NCI-H128 (cell line): ENCODE results near the gene GPR15LG.

Experiments
- DNase-seq: peaks from one replicate; lab custom pipeline; 2025; ENCODE audit not compliant: unreplicated experiment; lab: John Stamatoyannopoulos, UW

The GPR15LG gene

GRCh38 chr10:84193327-84193726 is 19.7 kb downstream of the GPR15LG start:
- no peak for DNase-seq

DNA sequence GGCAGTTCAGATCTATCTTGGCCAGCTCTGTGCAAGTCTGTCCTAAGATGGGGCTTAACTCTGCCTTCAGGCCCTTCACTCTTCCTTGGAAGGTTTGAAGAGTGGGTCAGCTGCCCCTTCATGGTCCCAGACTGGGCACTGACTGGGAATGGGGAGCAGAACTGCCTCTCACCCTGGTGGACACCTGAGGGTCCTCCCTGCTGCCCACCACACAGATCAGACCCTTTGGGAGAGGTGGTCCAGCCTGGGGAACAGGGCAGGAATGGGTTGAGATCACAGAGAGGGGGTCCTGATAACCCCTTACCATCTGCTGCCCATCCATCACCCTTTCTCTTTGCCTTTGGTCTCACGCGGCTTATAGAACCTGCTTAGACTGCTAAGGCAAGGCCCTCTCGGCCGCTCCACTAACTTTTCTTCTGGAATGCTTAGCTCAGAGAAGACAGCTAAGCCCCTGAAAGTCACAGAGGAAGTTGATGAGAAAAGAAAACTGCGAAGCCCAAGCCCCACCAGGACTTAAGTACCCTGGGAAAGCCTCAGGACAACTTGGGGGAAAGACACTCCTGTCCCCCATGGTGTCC is 20.3 kb downstream of the GPR15LG start:
- no peak for DNase-seq

- DNase-seq, result no peak
These were observed 20.9 kb downstream of the GPR15LG start, which contains the start of gene CDHR1 for GRCh38 chr10:84194424-84195043. TSS of gene CDHR1 (plus strand) at chr10:84194537. CDS start at chr10:84194761, 224 bp downstream.

GRCh38 chr10:84195044-84195830 is 21.6 kb downstream of the GPR15LG start:
- DNase-seq, result no peak

GRCh38 chr10:84196083-84196482 is 22.5 kb downstream of the GPR15LG start:
- DNase-seq, result no peak

DNA sequence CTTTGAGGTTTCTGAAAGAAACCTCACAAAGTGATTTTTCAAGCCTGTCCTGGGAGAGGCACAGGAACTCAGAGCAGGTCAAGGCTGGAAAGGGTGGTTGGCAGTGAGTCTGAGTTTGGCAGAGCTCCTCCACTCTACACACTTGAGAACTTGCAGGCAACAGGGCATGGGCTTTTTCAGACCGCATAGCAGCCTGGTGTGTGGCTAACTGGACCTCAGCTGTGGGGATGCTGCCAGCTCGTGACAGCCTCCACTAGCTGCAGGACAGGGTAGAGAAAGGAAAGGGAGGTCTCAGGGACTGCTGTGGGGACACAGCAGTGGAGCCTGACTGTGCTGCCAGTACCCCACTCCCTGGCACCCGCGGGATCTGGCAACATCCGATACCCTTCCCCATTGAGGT is 23.3 kb downstream of the GPR15LG start:
- DNase-seq, result no peak

DNA sequence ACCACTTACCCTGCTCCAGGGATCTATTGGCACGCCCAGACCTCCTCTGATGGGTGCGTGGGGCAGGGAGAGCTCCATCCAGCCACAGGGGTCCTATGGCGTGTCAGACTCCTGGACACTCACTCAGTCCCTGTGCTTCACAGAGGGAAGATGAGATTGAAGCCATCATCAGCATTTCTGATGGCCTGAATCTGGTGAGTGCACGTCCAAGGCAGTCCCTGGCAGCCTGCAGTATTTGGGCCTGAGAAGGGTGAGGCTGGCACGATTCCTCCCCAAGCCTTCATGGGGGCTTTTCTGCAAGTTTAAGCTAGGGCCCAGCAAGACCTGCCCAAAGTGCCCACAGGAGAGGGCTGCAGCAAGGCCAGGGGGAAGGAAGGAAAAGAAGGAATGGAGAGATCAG is 24.0 kb downstream of the GPR15LG start:
- DNase-seq, result no peak

DNA sequence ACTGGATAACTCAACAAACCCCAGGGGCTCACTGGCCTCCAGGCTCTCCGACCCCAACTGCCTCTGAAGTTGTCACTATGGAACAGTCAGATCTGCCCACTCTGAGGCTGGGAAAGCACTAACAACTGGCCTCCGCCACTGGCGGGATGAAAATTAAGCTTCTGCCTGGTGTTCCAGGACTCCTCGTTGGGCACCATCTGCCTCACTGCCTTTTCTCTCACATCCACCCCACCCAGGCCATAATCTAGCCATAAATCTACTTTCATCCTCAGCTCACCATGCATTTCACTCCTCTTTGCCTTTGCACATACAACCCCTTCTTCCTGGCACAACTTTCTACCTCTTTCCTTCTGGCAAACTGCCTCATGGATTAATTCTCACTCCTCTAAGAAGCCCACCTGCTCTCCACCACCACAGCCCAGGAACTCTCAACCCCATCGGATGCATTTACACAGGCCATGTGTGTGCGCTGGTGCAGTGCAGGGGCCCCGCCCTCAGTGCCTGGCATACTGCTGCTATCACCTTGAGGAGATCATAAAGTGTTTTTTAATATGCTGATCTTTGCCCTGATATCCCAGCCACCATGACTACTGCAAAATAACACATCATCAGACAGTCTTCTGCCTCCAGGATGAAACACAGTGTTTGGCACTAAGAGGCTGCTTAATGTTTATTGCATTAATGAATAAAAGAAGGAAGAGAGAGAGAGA is 24.8 kb downstream of the GPR15LG start:
- DNase-seq, result no peak

DNA sequence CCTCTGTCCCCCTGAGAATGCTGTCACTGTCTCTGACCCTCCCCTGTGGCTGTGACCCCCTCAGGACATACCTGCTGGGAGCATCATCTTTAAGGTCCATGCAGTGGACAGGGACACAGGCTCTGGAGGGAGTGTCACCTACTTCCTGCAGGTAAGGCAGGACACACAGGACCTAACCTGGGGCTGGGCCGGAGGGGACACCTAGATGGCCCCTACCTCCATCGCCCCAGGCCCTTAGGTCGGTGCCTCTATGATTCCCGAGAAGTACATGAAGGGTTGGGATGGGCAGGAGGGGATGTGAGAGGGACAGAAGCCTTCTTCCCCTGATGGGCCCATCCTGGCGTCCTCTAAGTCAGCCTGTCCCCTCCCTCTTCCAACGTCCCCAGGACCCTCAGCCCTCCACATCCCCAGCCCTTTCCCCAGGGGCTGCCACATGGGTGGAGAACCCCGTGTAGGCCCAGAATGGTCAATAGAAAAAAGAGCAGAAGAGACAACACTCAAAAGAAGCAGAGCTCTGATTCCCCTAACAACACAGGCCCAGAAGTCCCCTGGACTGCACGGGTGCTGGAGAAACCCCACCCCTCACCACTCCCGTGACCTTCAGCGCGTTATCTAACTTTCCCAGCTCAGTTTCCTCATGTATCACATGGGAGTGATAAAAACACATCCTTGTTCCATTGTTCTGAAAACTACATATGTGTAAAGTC is 27.1 kb downstream of the GPR15LG start:
- no peak for DNase-seq

DNA sequence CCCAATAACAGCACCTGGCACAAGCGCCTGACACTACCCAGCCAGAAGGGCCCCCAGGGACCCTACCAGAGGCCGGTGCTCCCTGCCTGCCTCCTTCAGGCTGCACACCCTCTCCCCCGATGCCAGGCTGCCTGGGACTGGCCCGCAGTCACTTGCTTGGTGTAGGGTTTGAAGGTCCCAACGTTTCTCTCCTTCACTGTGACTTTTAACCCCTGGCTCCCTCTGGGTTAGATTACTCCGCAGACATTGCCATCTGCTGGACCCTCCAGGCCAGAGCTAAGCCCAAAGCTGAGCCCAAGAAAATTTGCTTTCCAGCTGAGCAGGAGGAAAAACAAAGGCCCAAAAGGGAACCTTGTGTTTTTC is 27.6 kb downstream of the GPR15LG start:
- no peak for DNase-seq

GRCh38 chr10:84201682-84202081 is 28.1 kb downstream of the GPR15LG start:
- no peak for DNase-seq

DNA sequence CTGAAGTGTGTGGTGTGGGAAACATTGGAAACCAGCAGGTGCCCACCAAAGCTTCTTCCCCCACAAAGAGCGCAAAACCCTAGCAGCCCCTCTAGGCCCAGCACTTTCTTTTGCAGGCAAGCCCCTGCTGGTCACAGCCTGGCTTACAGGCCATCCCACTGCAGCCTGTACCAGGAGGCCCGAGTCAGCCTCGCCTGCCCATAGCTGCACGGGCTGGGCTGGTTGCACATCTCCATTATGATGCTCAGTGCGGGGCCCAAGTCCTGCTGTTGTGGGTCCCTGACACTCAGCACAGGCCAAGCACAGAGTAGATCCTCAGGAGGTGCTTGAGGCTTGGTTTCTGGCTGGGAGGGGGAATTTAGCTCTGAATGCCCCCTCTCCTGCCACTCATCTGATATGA is 28.7 kb downstream of the GPR15LG start:
- no peak for DNase-seq

- DNase-seq, result no peak
These were observed 30.5 kb downstream of the GPR15LG start for GRCh38 chr10:84204122-84204521.

- no peak for DNase-seq
These were observed 31.0 kb downstream of the GPR15LG start for GRCh38 chr10:84204610-84205009.

DNA sequence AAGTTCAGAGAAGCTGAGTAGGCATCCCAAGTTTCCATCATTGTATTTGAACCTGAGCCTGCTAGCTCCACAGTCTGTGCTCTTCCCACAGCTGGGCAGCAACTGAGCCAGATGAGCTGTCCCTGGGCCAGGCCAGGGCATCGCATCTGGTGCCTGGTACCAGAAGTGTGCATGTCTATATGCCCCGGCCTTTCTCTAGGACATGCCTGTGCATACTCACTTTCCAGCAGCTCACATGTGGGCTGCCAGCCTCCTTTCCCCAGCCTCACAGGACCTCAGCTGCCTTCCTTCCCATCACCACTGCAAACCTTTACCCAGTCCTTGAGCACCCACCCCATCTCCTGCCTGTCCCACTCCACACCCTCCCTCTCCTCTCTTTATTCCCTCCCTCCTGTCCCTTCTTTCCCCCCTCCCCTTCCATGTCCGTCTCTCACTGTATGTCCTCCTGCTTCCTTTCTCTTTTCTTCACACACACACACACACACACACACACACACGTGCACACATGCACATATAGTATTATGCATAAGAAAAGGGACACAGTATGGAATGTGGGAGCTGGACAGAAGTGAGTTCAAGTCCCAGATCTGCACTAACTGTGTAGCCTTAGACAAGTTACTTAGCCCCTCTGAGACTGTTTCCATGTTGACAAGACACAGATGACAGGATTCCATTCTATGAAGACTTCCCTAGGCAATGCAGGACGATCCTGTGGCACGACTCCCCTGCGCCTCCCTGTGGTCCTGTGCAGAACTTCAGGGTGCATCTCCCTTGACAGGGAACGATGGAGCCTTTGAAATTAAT is 31.6 kb downstream of the GPR15LG start:
- DNase-seq, result peak; percentile 1

- no peak for DNase-seq
These were observed 32.4 kb downstream of the GPR15LG start for GRCh38 chr10:84205853-84206525.

- DNase-seq, result no peak
These were observed 34.4 kb downstream of the GPR15LG start for GRCh38 chr10:84208023-84208422.

DNA sequence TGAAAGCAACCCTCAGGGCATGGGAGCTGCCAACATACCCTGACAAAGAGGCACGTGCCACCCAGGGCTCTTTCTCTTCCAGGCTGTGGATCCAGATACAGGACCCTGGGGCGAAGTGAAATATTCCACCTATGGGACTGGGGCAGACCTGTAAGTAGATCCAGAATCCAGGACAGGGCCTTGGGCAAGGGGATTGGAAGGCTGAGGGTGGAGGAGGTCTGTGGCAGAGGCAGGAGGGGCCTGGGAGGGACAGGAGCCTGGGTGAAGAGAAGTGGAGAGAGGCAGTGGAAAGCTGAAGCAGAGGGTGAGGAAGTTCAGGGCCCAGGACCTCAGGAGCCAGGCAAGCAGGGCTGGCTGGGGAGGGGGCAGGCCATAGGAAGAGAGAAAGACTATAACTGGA is 38.0 kb downstream of the GPR15LG start:
- DNase-seq, result no peak

DNA sequence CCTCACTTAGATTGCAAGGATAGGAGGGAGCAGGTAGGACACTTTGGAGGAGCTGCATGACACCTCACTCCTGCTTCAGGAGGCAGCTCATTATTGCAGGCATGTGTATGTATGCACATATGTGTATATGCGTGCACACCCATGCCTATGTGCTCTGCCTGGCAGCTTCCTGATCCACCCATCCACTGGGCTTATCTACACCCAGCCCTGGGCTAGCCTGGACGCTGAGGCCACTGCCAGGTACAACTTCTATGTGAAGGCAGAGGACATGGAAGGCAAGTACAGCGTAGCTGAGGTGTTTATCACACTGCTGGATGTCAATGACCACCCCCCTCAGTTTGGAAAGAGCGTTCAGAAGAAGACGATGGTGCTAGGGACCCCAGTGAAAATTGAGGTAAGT is 38.4 kb downstream of the GPR15LG start:
- no peak for DNase-seq

DNA sequence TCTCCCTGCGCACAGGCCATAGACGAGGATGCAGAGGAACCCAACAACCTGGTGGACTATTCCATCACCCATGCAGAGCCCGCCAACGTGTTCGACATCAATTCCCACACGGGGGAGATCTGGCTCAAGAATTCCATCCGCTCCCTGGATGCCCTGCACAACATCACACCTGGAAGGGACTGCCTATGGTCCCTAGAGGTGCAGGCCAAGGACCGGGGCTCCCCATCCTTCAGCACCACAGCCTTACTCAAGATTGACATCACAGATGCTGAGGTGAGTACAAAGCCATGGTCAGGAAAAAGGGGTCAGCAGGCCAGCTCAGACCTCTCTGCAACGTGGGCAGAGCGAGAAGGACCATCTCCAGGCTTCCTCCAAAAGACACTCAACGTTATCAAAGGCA is 39.5 kb downstream of the GPR15LG start:
- DNase-seq, result no peak
